Measurements from ENCODE around the gene FGF1. TPM values are rescaled to one million over a fixed set of nuclear protein-coding genes. Genes with fewer than 3 reads are reported as not detected.

FGF1 gene
- total RNA-seq, 1 donor from 2014 or later: not detected

- no peaks in the 10 kb centered on the region for H3K79me2 ChIP-seq (ENCODE audit: low read depth)
- no peak overlapping the region for H3K27ac ChIP-seq
- Mint-ChIP-seq H3K9me3 (no peaks in the 10 kb centered on the region), H3K4me1 (no peaks in the 10 kb centered on the region), H3K4me3 (no peak overlapping the region), H3K27me3 (ENCODE audit: insufficient read depth, low read depth) (no peaks in the 10 kb centered on the region), H3K27ac (no peak overlapping the region), H3K36me3 (no peaks in the 10 kb centered on the region)
- H4K20me1 ChIP-seq (ENCODE audit: low read depth): no peaks in the 10 kb centered on the region
- no peaks in the 10 kb centered on the region for H3K4me1 ChIP-seq
- no peak for DNase-seq (ENCODE audit: low spot score)
- no peaks in the 10 kb centered on the region for H3K27me3 ChIP-seq
- H3K36me3 ChIP-seq: no peaks in the 10 kb centered on the region
- H3K4me3 ChIP-seq: no peak overlapping the region
- H3K9ac ChIP-seq: no peak overlapping the region
- H3K9me3 ChIP-seq (ENCODE audit: low read depth): no peaks in the 10 kb centered on the region
- no peaks in the 10 kb centered on the region for H3F3A ChIP-seq (ENCODE audit: low read depth)
- H3K4me2 ChIP-seq: no peak overlapping the region
- no peak overlapping the region for H2AFZ ChIP-seq (replicated peaks)
- TF ChIP-seq EZH2 (IDR thresholded peaks at IDR 0.05): no peak
Observed at GRCh38 chr5:142634216-142635011, 51.5 kb downstream of the FGF1 start.

- no peak overlapping the region for H3K4me3 Mint-ChIP-seq
- H3K4me2 ChIP-seq: no peak overlapping the region
- H3K27me3 Mint-ChIP-seq (ENCODE audit: insufficient read depth, low read depth): peaks cover 3% of the 10 kb centered on the region
- no peaks in the 10 kb centered on the region for H3K79me2 ChIP-seq (ENCODE audit: low read depth)
- no peak overlapping the region for H2AFZ ChIP-seq (replicated peaks)
- no peaks in the 10 kb centered on the region for H3K9me3 ChIP-seq (ENCODE audit: low read depth)
- no peaks in the 10 kb centered on the region for H3F3A ChIP-seq (ENCODE audit: low read depth)
- H3K27ac ChIP-seq: no peak overlapping the region
- H3K4me1 Mint-ChIP-seq: no peaks in the 10 kb centered on the region
- H3K36me3 ChIP-seq: no peaks in the 10 kb centered on the region
- DNase-seq (ENCODE audit: low spot score): no peak
- TF ChIP-seq CTCF (IDR thresholded peaks at IDR 0.05) (no peak), EZH2 (IDR thresholded peaks at IDR 0.05) (no peak), EZH2phosphoT487 (IDR thresholded peaks at IDR 0.05) (no peak)
- H4K20me1 ChIP-seq (ENCODE audit: low read depth): no peaks in the 10 kb centered on the region
- H3K4me3 ChIP-seq: no peak overlapping the region
- no peaks in the 10 kb centered on the region for H3K36me3 Mint-ChIP-seq
- no peak overlapping the region for H3K27ac Mint-ChIP-seq
- H3K4me1 ChIP-seq: no peaks in the 10 kb centered on the region
- H3K9ac ChIP-seq: no peak overlapping the region
- H3K27me3 ChIP-seq: no peaks in the 10 kb centered on the region
- H3K9me3 Mint-ChIP-seq: no peaks in the 10 kb centered on the region
Observed at GRCh38 chr5:142630927-142631539, 54.9 kb downstream of the FGF1 start.

GRCh38 chr5:142627383-142628217, 58.3 kb downstream of the FGF1 start:
- H3K36me3 Mint-ChIP-seq: no peaks in the 10 kb centered on the region
- peaks cover 9% of the 10 kb centered on the region for H3K4me1 Mint-ChIP-seq
- H3K27me3 Mint-ChIP-seq (ENCODE audit: insufficient read depth, low read depth): peaks cover 3% of the 10 kb centered on the region
- no peak for TF ChIP-seq EZH2phosphoT487 (IDR thresholded peaks at IDR 0.05)
- no peak for TF ChIP-seq CTCF (IDR thresholded peaks at IDR 0.05)
- no peak for TF ChIP-seq EZH2 (IDR thresholded peaks at IDR 0.05)
- H3K4me1 ChIP-seq: no peaks in the 10 kb centered on the region
- H3K9me3 ChIP-seq (ENCODE audit: low read depth): no peaks in the 10 kb centered on the region
- no peaks in the 10 kb centered on the region for H3K79me2 ChIP-seq (ENCODE audit: low read depth)
- no peak overlapping the region for H2AFZ ChIP-seq (replicated peaks)
- H3K9ac ChIP-seq: no peak overlapping the region
- H3K27me3 ChIP-seq: no peaks in the 10 kb centered on the region
- H3K27ac ChIP-seq: no peak overlapping the region
- no peaks in the 10 kb centered on the region for H3K36me3 ChIP-seq
- H3K4me3 Mint-ChIP-seq: no peak overlapping the region
- no peaks in the 10 kb centered on the region for H4K20me1 ChIP-seq (ENCODE audit: low read depth)
- no peak overlapping the region for H3K27ac Mint-ChIP-seq
- DNase-seq (ENCODE audit: low spot score): no peak
- no peaks in the 10 kb centered on the region for H3F3A ChIP-seq (ENCODE audit: low read depth)
- no peaks in the 10 kb centered on the region for H3K9me3 Mint-ChIP-seq
- H3K4me3 ChIP-seq: no peak overlapping the region
- no peak overlapping the region for H3K4me2 ChIP-seq
